GM12878 (cell line): ENCODE results near the gene LAMB1. TPM values are rescaled to one million over a fixed set of nuclear protein-coding genes. Genes with fewer than 3 reads are reported as not detected.

Experiments
- ATAC-seq: fragments of 200-7000 bp; cut with Tn5 transposase; 3 replicates; pipeline ENCODE4 v1.9.1; 2020; ENCODE audit warnings: mild to moderate bottlenecking, moderate library complexity
- BruUV-seq: library from RNA; stranded (reverse); fragments of 400-500 nt; replicated peaks from 2 replicates; lab custom pipeline; 2021; lab: Mats Ljungman, UMichigan
- CTCF ChIA-PET: fragments of 300-600 bp; sonication (Branson Sonifier 250); formaldehyde crosslinking; extraction: SDS; loops from one replicate; lab custom pipeline; 2021; ENCODE audit warnings: inconsistent platforms; lab: Yijun Ruan, JAX
- POLR2A ChIA-PET: fragments of 350-600 bp; formaldehyde crosslinking; extraction: SDS; loops from one replicate; lab custom pipeline; 2021; ENCODE audit warnings: inconsistent platforms; lab: Charles Lee
- RAD21 ChIA-PET: fragments of 300-600 bp; sonication (Branson Sonifier 250); formaldehyde crosslinking; loops from one replicate; lab custom pipeline; 2023; ENCODE audit warnings: antibody characterized with exemption; ENCODE audit not compliant: unreplicated experiment; lab: Charles Lee
- SMC1A ChIA-PET: fragments of 300-600 bp; sonication (Branson Sonifier 250); formaldehyde crosslinking; loops from one replicate; lab custom pipeline; 2023; ENCODE audit not compliant: unreplicated experiment, uncharacterized antibody; lab: Charles Lee
- DNase-seq: peaks from one replicate; pipeline ENCODE4 v3.0.0-alpha.2; 2011; ENCODE audit warnings: low read depth, low spot score
- FAIRE-seq: peaks from 3 replicates; lab custom pipeline; 2011; peaks lifted over from hg19 to GRCh38; lab: Jason Lieb, UNC
- H2AFZ ChIP-seq: 2 replicates; pipeline ENCODE4 v1.6.0; 2011; ENCODE audit warnings: low read depth, low read length, control low read depth; ENCODE audit not compliant: control insufficient read depth
- H3K27ac ChIP-seq: 2 replicates; pipeline ENCODE4 v1.5.1; 2011; ENCODE audit warnings: control low read depth; ENCODE audit not compliant: control insufficient read depth, insufficient read depth
- H3K27me3 ChIP-seq, 2 experiments: replicated peaks in 1 of 2; 2 replicates each; pipeline versions ENCODE4 v1.6.0 to v1.6.1; 2011; ENCODE audit warnings: low read length in 1 of 2; ENCODE audit not compliant: control insufficient read depth in 2 of 2, insufficient read depth in 2 of 2
- H3K36me3 ChIP-seq, 2 experiments: 2 replicates each; pipeline ENCODE4 v1.5.1; 2011; ENCODE audit warnings: low read length in 1 of 2; ENCODE audit not compliant: control insufficient read depth in 2 of 2, insufficient read depth in 2 of 2
- H3K4me1 ChIP-seq: 2 replicates; pipeline ENCODE4 v1.6.1; 2011; ENCODE audit warnings: mild to moderate bottlenecking, low read length, moderate library complexity, mixed read lengths; ENCODE audit not compliant: control insufficient read depth, insufficient read depth
- H3K4me2 ChIP-seq: 2 replicates; pipeline ENCODE4 v1.6.0; 2011; ENCODE audit warnings: control low read depth; ENCODE audit not compliant: control insufficient read depth, insufficient read depth
- H3K4me3 ChIP-seq: fragments of 200-600 bp; sonication (generic); 2 replicates; pipeline ENCODE4 v1.5.1; 2016
- H3K79me2 ChIP-seq: 2 replicates; pipeline ENCODE4 v1.6.0; 2011; ENCODE audit warnings: low read length; ENCODE audit not compliant: control insufficient read depth, insufficient read depth
- H3K9ac ChIP-seq: 2 replicates; pipeline ENCODE4 v1.8.0; 2011; ENCODE audit warnings: low read length, control low read depth, mixed read lengths; ENCODE audit not compliant: control insufficient read depth, insufficient read depth
- H3K9me3 ChIP-seq: replicated peaks from 3 replicates; pipeline ENCODE4 v1.5.1; 2011; ENCODE audit warnings: mild to moderate bottlenecking, low read length; ENCODE audit not compliant: control insufficient read depth, insufficient read depth
- H4K20me1 ChIP-seq: 2 replicates; pipeline ENCODE4 v1.6.0; 2011; ENCODE audit not compliant: control insufficient read depth, insufficient read depth
- CBX5 ChIP-seq: sonication (generic); IDR thresholded peaks from 2 replicates; pipeline ENCODE4 v1.6.1; 2016; ENCODE audit warnings: low read depth, moderate library complexity, mild to moderate bottlenecking, inconsistent platforms
- DPF2 ChIP-seq: fragments of 450-650 bp; IDR thresholded peaks from 2 replicates; pipeline ENCODE4 v1.6.1; 2017; ENCODE audit warnings: mild to moderate bottlenecking
- EZH2 ChIP-seq: IDR thresholded peaks from 2 replicates; pipeline ENCODE4 v1.6.1; 2012; ENCODE audit warnings: low read depth, mild to moderate bottlenecking, control low read depth, inconsistent platforms, low read length, borderline replicate concordance; ENCODE audit not compliant: control insufficient read depth
- HDGF ChIP-seq: fragments of 450-650 bp; IDR thresholded peaks from 2 replicates; pipeline ENCODE4 v1.6.1; 2016; ENCODE audit warnings: antibody characterized with exemption
- JUNB ChIP-seq: IDR thresholded peaks from 2 replicates; pipeline ENCODE4 v1.6.1; 2016; ENCODE audit warnings: antibody characterized with exemption, mild to moderate bottlenecking
- PBX3 ChIP-seq: IDR thresholded peaks from 2 replicates; pipeline ENCODE4 v1.6.1; 2011; ENCODE audit warnings: mild to moderate bottlenecking, low read depth, low read length, moderate library complexity; ENCODE audit not compliant: insufficient replicate concordance
- STAT3 ChIP-seq: IDR thresholded peaks from 2 replicates; pipeline ENCODE4 v1.6.1; 2011; ENCODE audit warnings: low read depth, low read length, improper control_type of control experiment
- TCF12 ChIP-seq: IDR thresholded peaks from 2 replicates; pipeline ENCODE4 v1.6.1; 2011; ENCODE audit warnings: low read depth, mild to moderate bottlenecking, low read length
- WGBS: methylation state at CpG from one replicate; pipeline ENCODE4 v1.1.6; 2016; ENCODE audit warnings: low lambda C conversion rate; ENCODE audit not compliant: insufficient replicate concordance, insufficient coverage; ENCODE audit errors: missing lambda C conversion rate; 5-methylcytosine and 5-hydroxymethylcytosine counted together
- in situ Hi-C: fragments of 300-500 bp; cut with MboI; formaldehyde crosslinking; loops from 9 replicates; pipeline ENCODE4 v1.14.3; 2018; ENCODE audit warnings: mixed read lengths
- intact Hi-C: fragments of 100-400 bp; cut with micrococcal nuclease; formaldehyde crosslinking; loops from one replicate; pipeline ENCODE4 v1.14.2; 2022; ENCODE audit not compliant: unreplicated experiment
- polyA plus RNA-seq, 11 experiments: library from polyadenylated mRNA; depleted of rRNA in 4 of 11; unstranded in 6 of 11; stranded (reverse) in 5 of 11; fragments of >200 nt; fragmentation: Nextera tagmentation in 4 of 11; fragmentation: Illumina TruSeq in 1 of 11; extraction: Ambion mirVana in 4 of 11; extraction: Trizol in 1 of 11; gene quantifications; 1 replicate in 1 of 11; 2 replicates in 10 of 11; pipeline versions ENCODE4 v1.2.1 to v1.2.3, GENCODE V29; 2011 to 2016; ENCODE audit warnings: inconsistent platforms in 2 of 11, missing spikeins in 2 of 11, low read depth in 1 of 11
- total RNA-seq, 4 experiments: library from RNA; depleted of rRNA in 3 of 4; stranded (reverse); fragments of >200 nt in 3 of 4; fragmentation: Illumina TruSeq in 1 of 4; extraction: Trizol in 1 of 4; gene quantifications; 2 replicates each; pipeline versions ENCODE4 v1.2.1 to v1.2.3, GENCODE V29; 2013 to 2021

LAMB1 gene
- total and polyA plus RNA-seq, 10 of the 15 experiments (the other 5 are each of a cell fraction or from before 2014, with no cell fraction given) = 0.05 to 2.2 (median 1.2) TPM; not detected in 4

- H3K4me2 ChIP-seq = no peak overlapping the region
- H3K4me3 ChIP-seq = no peak overlapping the region
- ChIA-PET SMC1A (no interaction called here), RAD21 (no interaction called here), CTCF (no interaction called here), POLR2A (no interaction called here)
- FAIRE-seq (no peak), DNase-seq (no peak), ATAC-seq (no peak)
- no peak overlapping the region for H2AFZ ChIP-seq
- no peaks in the 10 kb centered on the region for H3K79me2 ChIP-seq
- in situ Hi-C loops = no loop called here
- H3K9ac ChIP-seq = no peak overlapping the region
- H3K27me3 ChIP-seq = peaks cover 0 to 1% of the 10 kb centered on the region in 2 experiments; a peak in 2 of 4 replicates
- no peaks in the 10 kb centered on the region for H3K9me3 ChIP-seq
- intact Hi-C loops = no loop called here
- no peaks in the 10 kb centered on the region for H4K20me1 ChIP-seq
- H3K27ac ChIP-seq = no peak overlapping the region
- H3K4me1 ChIP-seq = no peaks in the 10 kb centered on the region
- WGBS = 30% methylated on average over 5 of the region's 5 CpGs
- TF ChIP-seq HDGF (no peak), STAT3 (no peak), TCF12 (no peak), EZH2 (no peak), JUNB (no peak), DPF2 (no peak), PBX3 (no peak), CBX5 (no peak)
- BruUV-seq = no TSS peak
- no peaks in the 10 kb centered on the region for H3K36me3 ChIP-seq
Measured at GRCh38 chr7:107978815-107979408, 24.0 kb downstream of the LAMB1 start.
